Ammon's horn (tissue), 1 donor: ENCODE results near the gene DCXR.

ENCODE experiments used
- DNase-seq: peaks from one replicate; pipeline ENCODE4 v3.0.0-alpha.2; 2016; ENCODE audit warnings: low spot score

Gene DCXR

DNA sequence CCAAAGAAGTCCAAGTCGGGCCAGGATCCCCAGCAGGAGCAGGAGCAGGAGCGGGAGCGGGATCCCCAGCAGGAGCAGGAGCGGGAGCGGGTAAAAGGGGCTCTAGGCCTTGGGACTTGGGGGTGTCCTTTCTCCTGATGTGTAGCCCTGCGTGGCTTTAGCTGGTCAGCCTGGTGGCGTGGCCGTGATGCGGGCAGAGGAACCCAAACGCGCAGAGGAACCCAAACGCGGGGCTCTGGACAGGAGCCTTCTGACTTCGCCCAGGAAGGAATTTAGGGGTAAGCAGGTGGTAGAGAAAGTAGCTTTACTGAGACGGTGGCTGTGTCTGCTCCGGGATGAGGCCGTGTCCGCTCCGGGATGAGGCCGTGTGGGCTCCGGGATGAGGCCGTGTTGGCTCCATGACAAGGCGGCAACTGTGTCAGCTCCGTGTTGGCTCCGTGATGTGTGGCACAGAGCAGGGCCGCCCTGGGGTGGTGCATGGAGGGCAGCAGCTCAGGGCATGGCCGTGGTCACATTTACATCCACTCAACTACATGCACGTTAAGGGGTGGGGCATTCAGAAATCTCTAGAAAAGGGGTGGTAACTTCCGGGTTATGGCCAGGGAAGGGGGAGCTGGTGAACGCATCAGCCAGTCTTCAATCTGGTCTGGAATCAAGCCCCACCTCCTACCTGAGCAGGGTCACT lies 40.6 kb downstream of the DCXR start:
- no peak for DNase-seq

DNA sequence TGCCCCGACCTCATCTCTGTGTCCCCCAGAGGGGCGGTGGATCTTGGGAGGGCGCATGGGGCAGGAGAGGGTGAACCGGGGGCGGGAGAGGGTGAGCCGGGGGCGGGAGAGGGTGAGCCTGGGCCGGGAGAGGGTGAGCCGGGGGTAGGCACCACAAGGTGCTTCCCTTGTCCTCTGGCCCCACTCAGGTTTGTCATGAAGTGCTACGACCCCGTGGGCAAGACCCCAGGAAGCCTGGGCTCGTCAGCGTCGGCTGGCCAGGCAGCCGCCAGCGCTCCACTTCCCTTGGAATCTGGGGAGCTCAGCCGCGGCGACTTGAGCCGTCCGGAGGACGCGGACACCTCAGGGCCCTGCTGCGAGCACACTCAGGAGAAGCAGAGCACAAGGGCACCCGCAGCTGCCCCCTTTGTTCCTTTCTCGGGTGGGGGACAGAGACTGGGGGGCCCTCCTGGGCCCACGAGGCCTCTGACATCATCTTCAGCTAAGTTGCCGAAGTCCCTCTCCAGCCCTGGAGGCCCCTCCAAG lies 41.2 kb downstream of the DCXR start:
- no peak for DNase-seq

DNA sequence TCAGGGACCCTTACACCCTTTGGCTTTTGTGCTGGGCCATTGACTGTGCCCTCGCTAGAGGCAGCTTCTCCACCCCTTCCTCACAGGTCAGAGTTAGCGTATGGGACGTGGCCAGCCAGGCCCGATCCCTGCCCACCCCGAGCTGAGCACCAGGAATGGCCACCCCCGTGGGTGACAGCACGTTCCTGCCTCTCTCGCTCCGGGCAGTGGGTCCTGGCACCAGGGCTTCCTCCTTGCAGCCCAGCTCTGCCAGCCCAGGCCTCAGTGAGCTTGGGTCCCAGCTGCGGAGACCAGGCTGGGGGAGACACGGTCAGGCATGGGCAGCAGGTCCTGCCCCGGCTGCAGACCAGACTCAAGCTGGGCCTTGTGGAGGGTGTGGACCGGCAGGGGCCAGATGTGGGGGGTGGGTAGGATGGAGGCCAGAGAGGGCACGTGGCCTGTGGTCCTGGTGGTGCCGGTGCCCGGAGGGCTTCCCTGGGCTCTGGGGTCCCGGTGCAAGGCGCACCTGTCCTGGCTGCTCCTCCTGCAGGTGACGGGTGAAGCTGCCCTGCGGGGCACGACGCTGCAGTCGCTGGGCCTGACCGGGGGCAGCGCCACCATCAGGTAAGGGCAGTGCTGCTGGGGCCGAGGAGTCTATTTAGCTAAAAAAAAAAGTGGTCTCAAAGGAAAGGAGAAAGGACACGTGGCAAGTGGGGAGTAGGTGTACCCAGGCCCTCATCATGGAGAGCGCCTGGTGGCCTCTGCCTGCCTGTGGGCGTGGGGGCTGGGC lies 41.9 kb downstream of the DCXR start:
- no peak for DNase-seq

DNA sequence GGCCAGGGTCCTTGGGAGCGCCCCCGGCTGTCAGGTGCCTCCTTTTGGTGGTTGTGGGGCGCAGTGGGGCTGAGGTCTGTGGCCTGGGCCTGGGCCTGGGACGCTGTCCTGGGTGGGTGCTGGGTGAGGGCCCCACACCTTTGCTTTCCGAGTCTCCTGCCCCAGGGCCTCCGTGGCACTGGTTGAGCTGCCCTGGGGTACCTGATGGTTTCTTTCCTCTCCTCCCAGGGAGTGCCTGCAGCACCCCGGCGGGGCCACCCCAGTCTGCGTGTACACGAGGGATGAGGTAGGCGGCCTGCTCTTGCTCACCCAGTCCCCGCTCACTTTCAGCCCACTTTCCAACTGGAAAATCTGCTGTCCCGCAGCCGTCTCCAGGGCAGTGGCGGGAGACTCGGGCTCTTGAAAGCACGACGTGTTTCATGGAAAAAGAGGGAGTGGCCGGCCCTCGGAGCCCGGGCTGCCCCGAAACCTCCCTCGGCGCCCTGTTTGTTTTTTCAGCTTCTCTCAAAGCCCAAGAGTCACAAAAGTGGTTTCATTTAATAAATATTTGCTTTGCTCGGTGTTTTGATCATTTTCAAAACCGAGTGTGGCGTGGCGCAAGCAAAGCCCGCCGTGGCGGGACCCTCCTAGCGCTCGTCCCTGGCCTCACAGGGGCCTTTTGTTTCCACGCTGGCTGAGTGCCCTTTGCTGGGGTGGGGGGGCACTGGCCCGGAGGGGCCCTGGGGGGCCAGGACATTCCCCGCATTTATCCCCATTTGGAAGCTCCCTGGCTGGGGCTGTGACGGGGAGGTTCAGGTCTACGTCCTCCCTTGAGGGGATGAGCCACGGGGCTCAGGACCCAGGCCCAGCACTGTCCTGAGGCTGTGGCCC lies 42.7 kb downstream of the DCXR start:
- DNase-seq: no peak

DNA sequence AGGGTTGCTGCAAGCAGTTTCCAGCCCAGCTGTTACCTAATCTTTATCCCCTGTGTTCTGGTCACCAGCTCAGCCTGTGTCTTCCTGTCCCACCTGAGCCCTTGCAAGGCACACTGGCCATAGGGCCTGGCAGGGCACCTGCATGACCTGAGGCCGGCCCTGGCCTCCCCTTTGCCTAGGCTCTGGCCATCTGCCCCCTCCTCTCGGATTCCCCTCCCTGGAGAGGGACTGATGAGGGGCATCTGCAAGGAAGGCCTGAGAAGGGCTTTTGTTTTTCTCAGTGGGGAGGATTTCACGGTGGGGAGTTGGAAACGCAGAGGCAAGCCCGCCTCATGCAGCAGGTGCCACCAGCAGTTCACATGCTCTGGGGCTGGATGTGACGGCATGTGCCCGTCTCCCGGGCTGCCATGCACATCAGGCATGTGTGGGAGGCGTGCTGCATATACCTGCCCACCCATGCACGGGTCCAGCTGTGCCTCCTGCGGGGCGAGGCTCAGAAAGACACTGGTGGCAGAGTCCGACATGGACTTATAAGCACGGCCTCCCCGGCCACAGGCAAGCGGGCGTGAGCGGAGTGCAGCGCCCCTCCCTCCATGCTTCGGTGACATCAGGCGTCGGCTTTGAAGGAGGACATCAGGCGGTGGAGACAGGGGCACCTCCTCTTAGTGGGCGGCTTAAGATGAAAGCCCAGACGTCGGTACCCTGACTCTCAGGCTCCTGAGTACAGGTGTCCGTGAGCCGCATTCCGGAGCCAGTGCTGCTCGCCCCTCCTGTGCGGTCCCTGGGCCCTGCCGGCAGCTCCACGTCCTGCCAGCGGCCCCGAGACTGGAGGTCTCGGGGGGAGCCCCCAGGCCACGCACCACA lies 43.5 kb downstream of the DCXR start:
- no peak for DNase-seq

DNA sequence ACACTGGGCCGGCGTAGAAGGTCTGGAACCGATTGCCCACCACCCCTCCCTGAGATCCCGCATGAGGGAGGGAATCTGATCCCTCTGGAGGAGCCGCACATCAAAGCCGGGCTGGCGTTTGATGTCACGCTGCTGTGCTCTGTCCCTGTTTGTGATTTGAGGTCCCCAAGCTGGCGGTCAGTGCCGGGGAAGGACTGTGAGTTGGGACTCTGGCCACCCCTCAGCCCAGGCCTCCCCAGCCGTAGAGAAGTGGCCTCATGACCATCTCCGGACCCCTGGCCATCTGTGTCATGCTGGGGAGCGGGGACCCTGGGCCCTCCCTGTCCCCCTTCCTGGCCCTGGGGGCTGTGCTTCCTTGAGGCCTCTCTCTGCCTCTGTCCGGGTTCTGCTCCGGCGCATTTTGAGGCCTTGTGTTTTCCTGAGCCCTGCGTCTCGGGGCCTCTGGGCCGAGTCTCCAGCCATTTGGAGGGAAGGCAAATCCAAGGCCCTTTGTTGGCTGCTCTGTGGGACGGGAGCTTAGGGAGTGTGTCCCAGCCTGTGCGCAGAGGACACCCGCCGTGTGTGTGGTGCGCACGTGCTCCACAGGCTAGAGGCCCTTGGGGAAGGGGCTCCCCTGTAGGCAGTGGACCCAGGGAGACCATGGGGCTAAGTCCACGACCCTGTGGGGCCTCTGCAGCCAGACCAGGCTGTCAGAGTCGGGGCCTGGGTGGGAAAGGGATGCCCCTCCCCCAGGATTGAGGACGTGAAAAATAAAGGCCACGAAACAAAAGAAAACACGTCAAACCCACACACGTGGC lies 45.0 kb downstream of the DCXR start:
- no peak for DNase-seq

DNA sequence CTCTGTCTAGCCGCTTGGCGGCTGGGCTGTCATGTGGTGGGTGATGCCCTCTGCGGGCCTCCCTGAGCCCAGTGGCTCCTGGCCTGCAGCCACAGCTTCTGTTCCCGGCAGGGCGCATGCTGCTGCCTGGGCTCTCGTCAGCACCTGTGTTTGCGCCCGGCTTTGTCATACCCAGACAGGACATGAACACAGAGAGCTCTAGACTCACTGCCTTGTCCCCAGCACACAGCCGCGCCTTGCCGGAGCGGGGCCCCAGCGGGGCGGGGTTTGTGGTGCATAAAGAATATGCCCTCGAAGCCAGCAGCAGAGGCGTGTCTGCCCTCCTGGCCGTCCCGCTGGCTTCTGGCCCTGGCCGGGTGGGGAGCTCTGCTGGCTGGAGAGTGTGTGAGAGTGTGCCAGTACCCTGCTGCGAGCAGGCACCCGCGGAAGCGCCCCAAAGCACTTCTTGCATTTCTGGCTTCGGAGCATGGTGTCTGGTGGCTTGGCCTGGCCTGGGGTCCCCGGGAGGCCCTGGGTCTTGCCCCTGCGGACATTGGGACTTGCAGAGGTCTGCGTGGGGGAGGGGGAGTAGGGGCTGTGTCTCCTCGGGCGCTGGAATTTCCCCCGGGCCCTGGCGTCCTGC lies 45.7 kb downstream of the DCXR start:
- DNase-seq: peak; percentile 61

DNA sequence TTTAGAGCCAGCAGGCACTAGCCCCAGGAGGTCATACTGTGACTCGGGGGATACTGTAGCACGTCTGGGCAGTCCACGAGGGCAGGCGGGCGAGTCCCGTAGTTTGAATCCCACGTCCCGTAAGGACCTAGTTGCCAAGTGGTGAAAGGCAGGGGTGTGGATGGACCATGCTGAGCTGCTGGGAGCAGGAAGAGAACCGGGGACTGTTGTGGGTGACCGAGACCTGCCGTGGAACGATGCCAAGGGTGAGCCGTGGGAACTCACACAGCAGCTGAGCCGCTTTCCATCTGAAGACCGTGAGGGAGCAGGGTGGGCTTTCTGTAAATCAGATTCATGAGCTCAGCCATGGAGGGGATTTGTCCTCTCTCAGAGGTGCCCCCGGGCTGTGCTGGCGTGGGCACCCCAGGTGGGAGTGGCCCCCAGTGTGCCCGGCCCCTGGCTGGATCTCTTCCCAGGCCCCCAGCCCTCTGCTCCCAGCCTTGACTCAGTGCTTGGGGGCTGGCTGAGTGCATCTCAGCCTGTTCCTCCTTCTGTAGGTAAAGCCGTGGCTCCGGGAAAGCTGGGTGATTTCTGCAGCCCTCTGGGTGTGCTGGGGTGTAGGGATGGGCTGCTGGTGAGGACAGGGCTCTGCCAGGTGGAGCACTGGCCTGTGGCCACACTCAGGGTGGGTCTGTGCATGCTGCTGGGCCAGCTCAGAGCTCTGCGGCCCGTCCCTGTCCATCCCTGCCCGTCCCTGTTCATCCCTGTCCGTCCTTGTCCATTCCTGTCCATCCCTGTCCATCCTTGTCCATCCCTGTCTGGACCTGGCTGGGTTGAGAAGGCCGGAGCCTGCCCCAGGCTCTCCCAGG lies 46.4 kb downstream of the DCXR start:
- no peak for DNase-seq

DNA sequence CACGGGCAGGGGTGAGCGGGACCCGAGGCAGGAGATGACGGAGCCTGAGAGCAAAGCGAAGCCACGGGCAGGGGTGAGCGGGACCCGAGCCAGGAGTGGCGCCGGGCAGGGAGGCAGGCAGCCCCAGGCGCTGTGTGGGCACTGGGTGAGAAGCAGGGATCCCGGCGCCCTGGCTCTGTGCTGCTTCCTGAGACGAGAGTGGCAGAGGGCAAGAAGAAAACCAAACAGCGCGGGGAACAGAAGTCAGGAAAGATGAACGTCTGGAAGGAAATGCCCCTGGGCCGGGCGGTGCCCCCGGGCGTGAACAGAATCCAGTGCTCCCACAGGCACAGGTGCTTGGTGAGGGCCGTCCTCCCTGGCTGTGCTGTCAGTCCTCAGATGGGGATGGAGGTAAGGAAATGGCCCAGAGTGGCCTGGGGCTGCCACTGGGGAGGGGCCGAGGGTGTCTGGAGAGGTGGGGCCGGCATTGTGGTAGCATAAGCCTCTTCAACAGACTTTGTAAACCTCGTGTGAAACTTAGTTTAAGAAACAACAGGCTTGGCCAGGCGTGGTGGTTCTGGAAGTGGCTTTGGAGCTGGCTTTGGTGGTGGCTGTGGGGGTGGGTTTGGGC lies 50.2 kb downstream of the DCXR start:
- no peak for DNase-seq

DNA sequence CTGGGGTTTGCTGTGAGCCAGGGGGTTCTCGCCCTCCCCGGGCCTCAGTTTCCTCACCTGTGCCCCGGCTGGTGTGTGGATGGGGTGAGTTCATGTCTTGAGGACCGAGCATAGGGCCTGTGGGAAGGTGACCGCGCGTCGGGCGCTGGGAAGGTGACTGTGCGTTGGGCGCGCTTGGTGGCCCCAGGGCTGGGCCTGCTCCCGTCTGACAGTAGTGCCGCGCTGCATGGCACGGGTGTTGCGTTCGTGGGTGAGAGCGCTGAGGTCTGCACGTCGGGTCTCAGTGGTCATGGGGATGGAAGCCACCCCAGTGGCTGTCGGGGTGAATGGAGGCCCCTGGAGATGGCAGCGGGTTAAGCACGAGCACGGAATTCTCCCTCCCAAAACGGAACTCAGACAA lies 50.9 kb downstream of the DCXR start:
- DNase-seq: no peak
